Pancreas (tissue), 10 donors: ENCODE measurements around the gene RNASE13. TPM values are rescaled to one million over a fixed set of nuclear protein-coding genes. Genes with fewer than 3 reads are reported as not detected.
A peak's percentile ranks its signal among the peaks of the same experiment; 100 is the strongest.

Source experiments
- ATAC-seq, 4 donors: fragments of 200-7000 bp; cut with Tn5 transposase; one replicate each; pipeline versions ENCODE4 v1.8.0 to v1.9.1; 2020; ENCODE audit warnings: mild to moderate bottlenecking in 4 of 4, moderate library complexity in 4 of 4
- DNase-seq, 6 donors: peaks; one replicate each; pipeline ENCODE4 v3.0.0-alpha.2; 2020
- FAIRE-seq: peaks from 2 replicates; lab custom pipeline; 2012; peaks lifted over from hg19 to GRCh38; lab: Jason Lieb, UNC
- H3K27ac ChIP-seq, 4 donors: fragments of 200-600 bp; sonication (generic); 1 replicate in 3 of 4; 2 replicates in 1 of 4; pipeline versions ENCODE4 v1.5.0 to v1.8.0; 2020
- H3K27me3 ChIP-seq, 4 donors: fragments of 200-600 bp; one replicate each; pipeline ENCODE4 v1.8.0; 2021
- H3K36me3 ChIP-seq, 3 donors: fragments of 200-600 bp; sonication (generic) in 1 of 3; one replicate each; pipeline versions ENCODE4 v1.5.0 to v1.8.0; 2020 to 2021
- H3K4me1 ChIP-seq, 3 donors: fragments of 200-600 bp; one replicate each; pipeline ENCODE4 v1.8.0; 2021
- H3K4me3 ChIP-seq, 4 donors: fragments of 200-600 bp; sonication (generic) in 2 of 4; one replicate each; pipeline versions ENCODE4 v1.5.0 to v1.8.0; 2020 to 2021
- H3K9me3 ChIP-seq, 4 donors: fragments of 200-600 bp; one replicate each; pipeline ENCODE4 v1.8.0; 2021
- CTCF ChIP-seq, 4 donors: fragments of 200-600 bp; sonication (generic) in 3 of 4; IDR thresholded peaks; one replicate each; pipeline versions ENCODE4 v1.5.0 to v1.8.0; 2021; ENCODE audit warnings: antibody characterized with exemption in 4 of 4
- WGBS, 2 donors: extraction: QIAGEN DNeasy Blood & Tissue Kit; methylation state at CpG; one replicate each; pipeline ENCODE4 v1.1.7; 2013; 5-methylcytosine and 5-hydroxymethylcytosine counted together
- intact Hi-C, 3 donors: fragments of 100-400 bp; cut with DNase I; formaldehyde crosslinking; loops; one replicate each; pipeline versions ENCODE4 v1.11.1 to v1.14.2; 2022
- polyA plus RNA-seq, 2 donors: library from polyadenylated mRNA; stranded (reverse); fragments of 200-250 nt; gene quantifications; one replicate each; pipeline ENCODE4 v1.2.3, GENCODE V29; 2013
- total RNA-seq, 6 donors: library from RNA; stranded (reverse); fragmentation: NEBNext Ultra II Directional in 4 of 6; extraction: Animal tissue kit (Norgen Biotek cat#: 25700) in 4 of 6; gene quantifications; one replicate each; pipeline versions ENCODE4 v1.2.1 to v1.2.4, GENCODE V29; 2021 to 2023
- donor health status: healthy with polysubstance abuse.
- donor health status: DM: no; HTN: no; CAD: no; lungs with moderate emphysema.
- donor health status: DM: no; HTN: no; CAD: no.
- donor health status: control.
- donor health status: control.
- donor health status: Bipolar disorder and iron deficiency.
- donor health status: DM: yes; HTN: yes; CAD: no.
- donor health status: DM: no; HTN: no; CAD: no.
- donor health status: DM: no; HTN: no; CAD: no.
- donor health status: DM: yes; HTN: yes; CAD: no.

The RNASE13 gene
- total and polyA plus RNA-seq, 8 donors = 0.08 to 0.23 (median 0.13) TPM; not detected in 4

- peaks cover 17 to 22% (median 20%) of the 10 kb centered on the region in 3 donors for H3K4me1 ChIP-seq
- intact Hi-C loops = no loop called here
- WGBS, 2 donors = 6 to 7% methylated on average over 10 of the region's 10 CpGs
- no peaks in the 10 kb centered on the region for H3K36me3 ChIP-seq
- peak overlapping the region; percentile 41 to 76 (median 57) for H3K27ac ChIP-seq
- H3K9me3 ChIP-seq = no peaks in the 10 kb centered on the region
- ATAC-seq (peak; percentile 87 to 91 (median 90)), FAIRE-seq (no peak), DNase-seq (peak; percentile 77 to 94 (median 92))
- TF ChIP-seq CTCF (IDR thresholded peaks at IDR 0.05) = no peak
- no peaks in the 10 kb centered on the region for H3K27me3 ChIP-seq
- H3K4me3 ChIP-seq = no peak overlapping the region
Measured at GRCh38 chr14:21038441-21039422, 4.1 kb upstream of the RNASE13 start.

GRCh38 chr14:21037156-21037555 is 2.5 kb upstream of the RNASE13 start:
- Histone ChIP-seq H3K9me3 (no peaks in the 10 kb centered on the region), H3K27ac (no peak overlapping the region), H3K27me3 (no peaks in the 10 kb centered on the region), H3K36me3 (no peaks in the 10 kb centered on the region), H3K4me1 (peaks cover 7 to 10% (median 10%) of the 10 kb centered on the region in 3 donors), H3K4me3 (no peak overlapping the region)
- 87% methylated on average over 3 of the region's 3 CpGs for WGBS, 2 donors
- ATAC-seq = no peak
- no peak for FAIRE-seq
- intact Hi-C loops = no loop called here
- no peak for DNase-seq
- no peak for TF ChIP-seq CTCF (IDR thresholded peaks at IDR 0.05)

GRCh38 chr14:21036751-21037150 is 2.1 kb upstream of the RNASE13 start:
- no peak for FAIRE-seq
- TF ChIP-seq CTCF (IDR thresholded peaks at IDR 0.05) = no peak
- no peak overlapping the region for H3K27ac ChIP-seq
- H3K4me3 ChIP-seq = no peak overlapping the region
- no peaks in the 10 kb centered on the region for H3K9me3 ChIP-seq
- no peaks in the 10 kb centered on the region for H3K27me3 ChIP-seq
- ATAC-seq = no peak
- no peak for DNase-seq
- H3K36me3 ChIP-seq = no peaks in the 10 kb centered on the region
- peaks cover 7 to 10% (median 10%) of the 10 kb centered on the region in 3 donors for H3K4me1 ChIP-seq
- 93 to 95% methylated on average over 7 of the region's 7 CpGs for WGBS, 2 donors
- intact Hi-C loops = no loop called here

- intact Hi-C loops = no loop called here
- ATAC-seq (no peak), DNase-seq (no peak), FAIRE-seq (no peak)
- Histone ChIP-seq H3K9me3 (no peaks in the 10 kb centered on the region), H3K27ac (no peak overlapping the region), H3K4me3 (no peak overlapping the region), H3K4me1 (peaks cover 0 to 1% (median 0%) of the 10 kb centered on the region in 3 donors), H3K27me3 (no peaks in the 10 kb centered on the region), H3K36me3 (no peaks in the 10 kb centered on the region)
- no peak for TF ChIP-seq CTCF (IDR thresholded peaks at IDR 0.05)
- WGBS, 2 donors = 88 to 91% methylated on average over 4 of the region's 4 CpGs
Measured at GRCh38 chr14:21033133-21033698, 1.4 kb downstream of the RNASE13 start.
